IPS-20b (cell line): ENCODE results near the gene OR6S1.

Experiments used
- H3K27ac ChIP-seq: one replicate; pipeline ENCODE4 v1.5.1; 2013; ENCODE audit warnings: low read length
- H3K27me3 ChIP-seq: 2 replicates; pipeline ENCODE4 v1.6.1; 2013; ENCODE audit warnings: mild to moderate bottlenecking, low read length, inconsistent platforms; ENCODE audit not compliant: insufficient read depth
- H3K36me3 ChIP-seq: 2 replicates; pipeline ENCODE4 v1.6.1; 2013; ENCODE audit warnings: low read depth, mild to moderate bottlenecking, inconsistent platforms, low read length, moderate library complexity; ENCODE audit not compliant: insufficient read depth
- H3K4me1 ChIP-seq: 2 replicates; pipeline ENCODE4 v1.6.1; 2013; ENCODE audit warnings: mild to moderate bottlenecking, control low read depth, inconsistent platforms, low read length, moderate library complexity; ENCODE audit not compliant: insufficient read depth
- H3K4me3 ChIP-seq: 2 replicates; pipeline ENCODE4 v1.5.1; 2013; ENCODE audit warnings: mild to moderate bottlenecking, low read length, inconsistent platforms
- H3K9ac ChIP-seq: 2 replicates; pipeline ENCODE4 v1.6.1; 2013; ENCODE audit warnings: low read depth, mild to moderate bottlenecking, inconsistent platforms, low read length, moderate library complexity
- H3K9me3 ChIP-seq: 2 replicates; pipeline ENCODE4 v1.6.1; 2013; ENCODE audit warnings: mild to moderate bottlenecking, low read depth, low read length, inconsistent platforms; ENCODE audit not compliant: insufficient read depth

OR6S1 gene, protein sequence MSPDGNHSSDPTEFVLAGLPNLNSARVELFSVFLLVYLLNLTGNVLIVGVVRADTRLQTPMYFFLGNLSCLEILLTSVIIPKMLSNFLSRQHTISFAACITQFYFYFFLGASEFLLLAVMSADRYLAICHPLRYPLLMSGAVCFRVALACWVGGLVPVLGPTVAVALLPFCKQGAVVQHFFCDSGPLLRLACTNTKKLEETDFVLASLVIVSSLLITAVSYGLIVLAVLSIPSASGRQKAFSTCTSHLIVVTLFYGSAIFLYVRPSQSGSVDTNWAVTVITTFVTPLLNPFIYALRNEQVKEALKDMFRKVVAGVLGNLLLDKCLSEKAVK

DNA sequence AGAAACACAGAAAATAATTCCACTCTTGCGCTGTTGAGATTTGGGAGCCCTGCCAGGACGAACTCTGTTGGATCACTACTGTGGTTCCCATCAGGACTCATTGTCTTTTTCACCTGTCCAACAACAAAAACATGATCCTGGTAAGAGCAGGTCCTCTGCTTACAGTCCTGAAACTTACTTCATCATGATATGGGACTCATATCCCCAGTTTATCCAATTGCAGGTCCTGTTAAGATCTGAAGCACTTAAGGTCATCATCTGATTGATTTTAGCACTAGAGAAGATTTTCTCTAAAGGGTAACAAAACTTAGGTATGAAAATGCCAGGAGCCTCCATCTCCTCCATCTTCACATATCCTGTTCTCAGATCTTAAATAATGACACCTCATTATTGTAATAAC, at the start of gene OR6S1:
Gene OR6S1 (minus strand): TSS at position 101 of the 400 bp plus-strand sequence. CDS start 0 bp downstream, at position 101.
- peaks cover 4% of the 10 kb centered on the region; the same call in 1 of the 2 replicates for H3K4me1 ChIP-seq
- no peaks in the 10 kb centered on the region for H3K36me3 ChIP-seq
- no peaks in the 10 kb centered on the region for H3K9me3 ChIP-seq
- H3K27ac ChIP-seq: no peak within 1 kb of the TSS
- no peak within 1 kb of the TSS for H3K9ac ChIP-seq
- H3K4me3 ChIP-seq: no peak within 1 kb of the TSS
- peaks cover 11% of the 10 kb centered on the region for H3K27me3 ChIP-seq

DNA sequence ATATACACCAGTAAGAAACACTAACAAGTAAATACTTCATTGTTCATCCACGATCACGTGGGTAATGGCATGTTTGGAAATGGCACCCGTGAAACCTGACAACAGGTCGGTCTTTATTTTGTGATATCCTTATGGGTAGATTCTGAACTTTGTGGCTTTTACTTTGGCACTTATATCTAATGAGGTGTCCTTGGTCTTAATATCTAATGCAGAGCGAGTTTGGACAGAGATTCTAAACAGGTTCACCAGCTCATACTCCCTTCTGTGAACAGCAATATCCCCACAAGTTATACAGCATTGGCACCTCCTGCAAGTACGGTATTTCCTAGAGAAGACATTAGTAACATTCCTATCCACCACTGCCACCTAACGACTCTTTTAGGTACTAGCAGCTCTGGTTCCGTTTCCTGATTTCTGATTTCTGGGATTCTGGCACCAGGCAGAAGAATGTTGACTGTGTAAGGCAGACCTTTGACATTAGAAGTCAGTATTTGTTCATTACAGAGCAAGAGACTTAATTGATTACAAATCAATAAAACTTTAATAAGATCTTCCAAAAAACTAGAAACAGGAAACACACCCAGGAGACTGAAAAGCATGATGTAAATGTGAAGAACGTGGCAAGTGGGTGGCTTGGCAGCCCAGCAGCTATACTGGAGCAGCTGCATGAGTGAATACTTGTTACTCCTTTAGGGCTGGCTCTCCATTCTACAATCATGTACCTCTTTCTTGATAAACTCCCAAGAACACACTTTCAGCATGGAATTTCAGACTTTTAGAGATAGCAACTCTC, 49.6 kb upstream of the OR6S1 start:
- Histone ChIP-seq H3K4me1 (no peaks in the 10 kb centered on the region), H3K27me3 (no peaks in the 10 kb centered on the region), H3K27ac (no peak overlapping the region), H3K9me3 (no peaks in the 10 kb centered on the region), H3K36me3 (no peaks in the 10 kb centered on the region), H3K9ac (no peak overlapping the region), H3K4me3 (no peak overlapping the region)

DNA sequence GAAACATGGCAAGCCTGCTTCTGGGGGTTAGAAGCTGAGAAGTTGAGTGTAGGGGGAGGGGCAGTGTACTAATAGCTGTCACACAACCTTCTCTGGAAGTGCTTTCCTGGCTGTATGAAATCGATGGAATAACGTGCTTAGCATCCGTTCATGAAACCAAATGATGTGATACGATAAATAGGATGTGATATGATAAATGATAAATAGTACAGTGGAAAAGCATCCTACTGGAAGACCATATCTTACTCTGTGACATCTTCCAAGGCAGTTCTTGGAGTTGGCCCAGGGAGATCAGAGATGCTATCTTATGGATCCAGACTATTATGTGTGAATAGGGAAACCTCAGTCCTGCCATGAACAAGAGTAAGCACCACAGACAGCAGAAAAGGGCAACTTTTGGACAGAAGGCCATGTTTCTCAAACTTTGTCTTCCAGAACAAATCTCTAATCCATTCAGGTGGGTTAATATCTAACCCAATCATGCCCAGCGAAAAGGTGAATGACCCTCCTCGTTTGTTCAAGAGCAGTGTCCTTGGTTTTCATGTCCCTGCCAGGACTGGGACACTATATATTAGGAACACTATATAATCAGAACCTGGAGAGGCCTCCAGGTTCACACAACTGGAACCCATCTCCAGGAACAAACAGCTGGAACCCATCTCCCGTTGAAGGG, 46.8 kb upstream of the OR6S1 start, which contains the start of gene ANG:
Gene ANG (plus strand): TSS at position 598 of the 673 bp plus-strand sequence. CDS start 4,801 bp downstream, outside the sequence.
- H3K36me3 ChIP-seq: no peaks in the 10 kb centered on the region
- H3K27ac ChIP-seq: no peak within 1 kb of the TSS
- H3K4me3 ChIP-seq: no peak within 1 kb of the TSS
- no peak within 1 kb of the TSS for H3K9ac ChIP-seq
- H3K4me1 ChIP-seq: peaks cover 4% of the 10 kb centered on the region; the same call in 1 of the 2 replicates
- peaks cover 6% of the 10 kb centered on the region; the same call in 1 of the 2 replicates for H3K27me3 ChIP-seq
- H3K9me3 ChIP-seq: no peaks in the 10 kb centered on the region

DNA sequence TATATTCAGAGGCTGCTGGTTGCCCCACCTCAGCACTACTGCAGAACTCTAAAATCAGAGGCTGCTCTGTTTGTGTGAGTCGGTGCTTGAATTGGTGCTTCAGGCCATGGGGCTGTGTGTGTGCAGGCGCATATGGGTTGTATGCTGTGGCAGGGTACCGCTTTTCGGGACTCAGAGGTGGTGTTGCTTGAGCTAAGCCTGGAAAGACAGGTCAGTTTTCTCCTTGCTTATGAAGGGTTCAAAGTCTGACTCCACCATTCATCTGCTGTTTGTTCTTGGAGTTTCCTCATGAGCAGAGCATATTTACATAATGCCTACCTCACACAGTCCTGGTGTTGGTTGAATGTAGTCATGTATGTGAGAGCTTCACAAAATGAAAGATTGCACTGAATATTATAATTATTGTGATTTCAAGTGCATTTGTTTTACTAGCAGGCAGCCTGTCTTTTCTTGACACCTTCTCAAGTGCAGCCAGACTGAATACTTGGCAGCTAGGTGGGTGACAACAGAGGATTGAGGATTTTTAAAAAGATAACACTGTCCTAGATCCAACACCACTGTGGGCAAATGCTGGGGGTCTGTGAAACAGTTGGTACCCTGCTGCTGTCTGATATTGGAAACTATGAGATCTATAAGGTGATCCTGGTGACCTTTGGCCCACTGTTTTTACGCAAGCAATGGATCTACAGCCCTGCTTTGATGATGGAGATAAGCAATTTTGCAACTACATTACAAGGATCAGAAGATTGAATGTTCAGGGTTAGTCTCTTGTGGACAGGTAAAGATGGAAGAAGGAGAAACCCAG, 46.1 kb upstream of the OR6S1 start:
- H3K4me1 ChIP-seq: peaks cover 4% of the 10 kb centered on the region; the same call in 1 of the 2 replicates
- no peak overlapping the region for H3K9ac ChIP-seq
- no peaks in the 10 kb centered on the region for H3K36me3 ChIP-seq
- no peak overlapping the region for H3K27ac ChIP-seq
- H3K9me3 ChIP-seq: no peaks in the 10 kb centered on the region
- H3K27me3 ChIP-seq: peaks cover 6% of the 10 kb centered on the region; the same call in 1 of the 2 replicates
- no peak overlapping the region for H3K4me3 ChIP-seq

DNA sequence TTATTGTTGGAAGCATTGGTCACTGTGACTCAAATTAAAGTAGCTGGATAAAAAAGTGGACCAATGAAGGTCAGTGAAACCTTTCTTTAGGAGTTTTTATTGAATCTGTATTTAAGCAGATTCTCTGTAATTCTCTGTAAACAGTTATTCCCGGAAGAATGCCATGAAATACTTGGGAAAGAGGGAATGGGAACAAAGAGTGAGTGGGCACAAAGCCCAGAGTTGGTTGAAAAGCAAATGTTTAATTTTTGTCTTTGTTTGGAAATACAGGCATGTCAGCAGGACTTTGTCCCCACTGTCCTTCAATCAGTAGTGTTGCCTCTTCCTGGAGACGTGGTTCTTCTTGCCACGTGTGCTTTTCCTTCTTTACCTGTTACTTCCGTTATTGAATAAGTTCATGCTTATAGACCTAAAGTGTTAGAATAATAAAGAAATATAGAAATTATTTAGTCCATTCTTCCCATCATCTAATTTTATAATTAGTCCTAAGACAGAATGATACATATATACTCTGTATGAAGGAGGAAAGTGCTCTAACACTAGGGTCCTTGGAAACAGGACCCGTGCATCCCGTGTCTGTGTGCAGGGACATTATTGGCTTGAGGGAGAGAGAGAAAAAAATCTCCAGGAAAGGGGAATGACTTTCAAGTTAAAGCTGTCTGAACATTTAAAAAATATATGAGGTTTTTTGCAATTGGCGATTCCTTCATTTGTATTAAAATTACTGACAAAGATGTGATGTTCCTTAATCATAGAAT, 45.1 kb upstream of the OR6S1 start:
- H3K4me1 ChIP-seq: peaks cover 4% of the 10 kb centered on the region; the same call in 1 of the 2 replicates
- peaks cover 6% of the 10 kb centered on the region; the same call in 1 of the 2 replicates for H3K27me3 ChIP-seq
- H3K27ac ChIP-seq: no peak overlapping the region
- no peaks in the 10 kb centered on the region for H3K36me3 ChIP-seq
- no peaks in the 10 kb centered on the region for H3K9me3 ChIP-seq
- no peak overlapping the region for H3K4me3 ChIP-seq
- no peak overlapping the region for H3K9ac ChIP-seq

DNA sequence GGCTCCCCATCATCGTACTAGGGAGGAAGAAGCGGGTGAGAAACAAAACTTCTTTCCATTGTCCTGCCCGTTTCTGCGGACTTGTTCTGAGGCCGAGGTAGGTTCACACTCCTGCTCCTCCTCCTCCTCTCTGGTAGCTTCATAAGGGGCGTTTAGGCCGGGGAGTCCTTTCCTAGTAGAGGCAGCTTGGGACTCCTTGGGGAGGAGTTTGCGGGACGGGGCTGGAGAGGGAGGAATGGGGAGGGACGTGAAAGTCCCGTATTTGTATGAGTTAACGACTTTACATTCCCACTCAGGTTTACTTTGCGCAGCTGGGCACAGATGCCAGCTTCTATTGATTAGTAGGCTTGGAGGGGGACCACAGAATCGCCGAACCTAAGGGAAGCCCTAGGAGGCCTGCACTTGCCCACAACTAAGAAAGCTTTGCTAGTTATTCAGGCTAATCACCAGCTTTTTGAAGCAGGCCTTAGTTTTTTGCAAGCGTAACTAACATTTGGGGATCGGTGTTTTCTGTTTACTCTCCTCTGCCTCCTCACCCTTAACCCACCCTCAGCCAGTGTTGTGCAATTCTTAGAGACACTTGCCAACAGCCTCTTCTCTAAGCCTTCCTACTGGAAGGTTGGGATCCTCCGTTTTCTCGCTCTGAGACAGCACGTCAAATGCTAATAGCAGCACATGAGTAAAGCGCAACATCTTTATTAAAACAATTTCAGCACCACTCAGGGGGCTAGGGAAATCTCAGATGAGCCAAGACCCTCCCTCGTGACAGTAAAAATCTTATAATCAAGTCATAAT, 43.4 kb upstream of the OR6S1 start:
- H3K9ac ChIP-seq: peak overlapping the region; percentile 74; the same call in 1 of the 2 replicates
- H3K27ac ChIP-seq: no peak overlapping the region

DNA sequence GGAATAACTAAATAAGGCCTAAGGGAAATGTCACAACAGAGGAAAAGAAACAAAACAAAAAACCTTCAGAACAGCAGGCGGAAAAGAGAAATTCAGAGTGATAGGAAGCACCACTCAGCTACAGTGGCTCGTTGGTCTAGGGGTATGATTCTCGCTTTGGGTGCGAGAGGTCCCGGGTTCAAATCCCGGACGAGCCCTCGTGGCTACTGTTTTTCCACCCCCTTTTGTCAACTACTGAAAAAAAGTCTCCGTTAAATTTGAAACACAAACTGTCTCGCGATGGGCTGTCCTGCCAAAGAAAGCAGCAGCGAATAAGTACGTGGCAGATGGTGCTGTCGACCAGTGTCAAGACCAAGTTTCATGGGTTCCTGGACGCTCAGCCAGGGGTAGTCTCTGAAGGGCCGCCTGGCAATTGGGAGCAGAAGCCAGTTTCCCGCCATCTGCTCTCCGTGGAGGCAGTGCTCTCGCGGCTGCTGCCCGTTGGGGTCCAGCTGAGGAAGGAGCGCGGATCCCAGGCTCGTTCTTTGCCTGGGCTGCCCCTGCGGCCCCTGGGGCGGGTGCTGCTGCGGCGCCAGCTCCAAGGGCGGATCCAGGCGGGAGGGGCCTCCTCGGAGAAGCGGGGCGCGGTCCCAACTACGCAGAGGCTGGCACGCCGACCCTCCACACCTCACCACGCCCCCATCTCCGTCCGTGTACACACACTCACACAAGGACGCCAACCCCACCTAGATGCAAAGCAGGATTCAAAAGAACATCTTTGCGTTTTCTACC, 42.6 kb upstream of the OR6S1 start, which contains the start of gene RNASE4:
Gene RNASE4 (plus strand): TSS at position 670 of the 771 bp plus-strand sequence. CDS start 14,812 bp downstream, outside the sequence.
- Histone ChIP-seq H3K27me3 (peaks cover 11% of the 10 kb centered on the region; the same call in 1 of the 2 replicates), H3K9me3 (no peaks in the 10 kb centered on the region), H3K4me3 (peak within 1 kb of the TSS; percentile 79), H3K9ac (peak within 1 kb of the TSS; percentile 91), H3K36me3 (no peaks in the 10 kb centered on the region), H3K27ac (peak within 1 kb of the TSS; percentile 50), H3K4me1 (peaks cover 12% of the 10 kb centered on the region; the same call in 1 of the 2 replicates)

More for the DNA sequence above, 43.4 kb upstream of the OR6S1 start:
- H3K9me3 ChIP-seq: no peaks in the 10 kb centered on the region
- H3K4me1 ChIP-seq: peaks cover 12% of the 10 kb centered on the region; the same call in 1 of the 2 replicates
- H3K27me3 ChIP-seq: peaks cover 11% of the 10 kb centered on the region; the same call in 1 of the 2 replicates
- peak overlapping the region; percentile 79 for H3K4me3 ChIP-seq
- no peaks in the 10 kb centered on the region for H3K36me3 ChIP-seq

DNA sequence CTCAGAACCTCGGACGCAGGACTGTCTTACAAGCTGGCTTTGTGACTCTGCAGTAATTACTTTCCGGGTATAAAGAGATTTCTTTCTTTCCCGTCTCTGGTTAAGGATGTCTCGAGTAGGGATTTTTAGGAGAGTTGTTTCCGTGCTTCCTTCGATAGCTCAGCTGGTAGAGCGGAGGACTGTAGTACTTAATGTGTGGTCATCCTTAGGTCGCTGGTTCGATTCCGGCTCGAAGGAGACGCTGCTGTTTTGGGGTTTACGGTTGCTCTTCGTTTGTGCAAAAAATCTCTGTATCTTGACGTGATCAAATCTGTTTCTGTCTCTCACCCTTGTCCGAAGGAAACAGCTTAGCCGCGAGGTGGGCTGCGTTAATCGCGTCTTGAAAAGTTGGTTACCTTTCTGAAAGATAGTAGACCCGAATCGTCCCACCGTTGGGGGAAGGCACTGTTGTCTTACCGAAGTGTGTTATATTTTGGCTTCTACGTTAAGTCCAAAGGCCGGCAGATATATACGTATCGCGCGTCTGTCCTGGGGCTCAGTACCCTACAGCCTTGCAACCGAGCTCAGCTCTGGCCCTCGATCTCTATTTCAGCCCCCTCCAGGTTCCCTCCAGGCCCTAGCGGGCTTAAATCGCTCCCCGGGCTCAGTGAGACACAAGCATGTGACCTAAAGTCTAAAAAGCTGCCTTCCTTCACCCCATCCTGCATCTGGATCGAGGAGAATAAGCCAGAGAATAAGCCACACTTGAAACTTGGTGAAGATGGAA, 41.8 kb upstream of the OR6S1 start:
- peaks cover 12% of the 10 kb centered on the region; the same call in 1 of the 2 replicates for H3K4me1 ChIP-seq
- peak overlapping the region; percentile 66 for H3K27ac ChIP-seq
- H3K9me3 ChIP-seq: no peaks in the 10 kb centered on the region
- no peaks in the 10 kb centered on the region for H3K36me3 ChIP-seq
- H3K27me3 ChIP-seq: peaks cover 11% of the 10 kb centered on the region; the same call in 1 of the 2 replicates
- peak overlapping the region; percentile 79 for H3K4me3 ChIP-seq
- H3K9ac ChIP-seq: peak overlapping the region; percentile 91
